SK-N-SH (cell line): ENCODE measurements around the gene FADS1. TPM values are rescaled to one million over a fixed set of nuclear protein-coding genes. Genes with fewer than 3 reads are reported as not detected.

Experiments used
- CTCF ChIA-PET: fragments of 300-600, 350-600 bp; formaldehyde crosslinking; extraction: SDS; loops from one replicate; lab custom pipeline; 2021; lab: Yijun Ruan, JAX
- POLR2A ChIA-PET: fragments of 350-600 bp; sonication (Branson Sonifier 250); formaldehyde crosslinking; extraction: SDS; loops from one replicate; lab custom pipeline; 2020; ENCODE audit warnings: antibody characterized with exemption, inconsistent platforms; lab: Yijun Ruan, JAX
- DNase-seq: peaks from one replicate; pipeline ENCODE4 v3.0.0; 2012
- H2AFZ ChIP-seq: fragments of 200-600 bp; sonication (generic); 2 replicates; pipeline ENCODE4 v1.8.1; 2016; ENCODE audit warnings: antibody characterized with exemption, mild to moderate bottlenecking, low read depth
- H3F3A ChIP-seq: fragments of 200-600 bp; sonication (generic); replicated peaks from 2 replicates; pipeline ENCODE3; 2016; ENCODE audit warnings: antibody characterized with exemption, mild to moderate bottlenecking; ENCODE audit not compliant: insufficient read depth
- H3K27ac ChIP-seq, 2 experiments: fragments of 200-500 bp in 1 of 2; fragments of 200-600 bp in 1 of 2; sonication (Bioruptor generic) in 1 of 2; sonication (generic), shearing (Covaris generic) in 1 of 2; 2 replicates each; pipeline versions ENCODE4 v1.5.1 to v1.6.1; 2014 to 2016; ENCODE audit warnings: low read depth in 2 of 2, inconsistent platforms in 1 of 2, low read length in 1 of 2, mild to moderate bottlenecking in 1 of 2, mixed read lengths in 1 of 2
- H3K27me3 ChIP-seq: fragments of 200-600 bp; sonication (generic), shearing (Covaris generic); 2 replicates; pipeline ENCODE4 v1.6.1; 2016; ENCODE audit warnings: mixed run types; ENCODE audit not compliant: insufficient read depth
- H3K36me3 ChIP-seq, 2 experiments: fragments of 200-500 bp in 1 of 2; fragments of 200-600 bp in 1 of 2; sonication (Bioruptor generic) in 1 of 2; sonication (generic) in 1 of 2; replicated peaks in 1 of 2; 2 replicates each; pipeline versions ENCODE3 to v1.5.1; 2014 to 2016; ENCODE audit warnings: low read length in 1 of 2, mild to moderate bottlenecking in 1 of 2; ENCODE audit not compliant: insufficient read depth in 2 of 2, control insufficient read depth in 1 of 2
- H3K4me1 ChIP-seq, 2 experiments: fragments of 200-500 bp in 1 of 2; fragments of 200-600 bp in 1 of 2; sonication (Bioruptor generic) in 1 of 2; sonication (generic), shearing (Covaris generic) in 1 of 2; 2 replicates each; pipeline versions ENCODE4 v1.5.1 to v1.6.1; 2014 to 2016; ENCODE audit warnings: low read depth in 1 of 2, low read length in 1 of 2, mixed run types in 1 of 2; ENCODE audit not compliant: insufficient read depth in 2 of 2, control insufficient read depth in 1 of 2
- H3K4me2 ChIP-seq: fragments of 200-600 bp; sonication (generic), shearing (Covaris generic); 2 replicates; pipeline ENCODE4 v1.6.1; 2017; ENCODE audit warnings: mixed run types
- H3K4me3 ChIP-seq, 2 experiments: fragments of 200-500 bp in 1 of 2; fragments of 200-600 bp in 1 of 2; sonication (Bioruptor generic) in 1 of 2; sonication (generic), shearing (Covaris generic) in 1 of 2; 2 replicates each; pipeline versions ENCODE4 v1.5.1 to v1.8.1; 2014 to 2016; ENCODE audit warnings: low read depth in 2 of 2, inconsistent platforms in 1 of 2, low read length in 1 of 2, mild to moderate bottlenecking in 1 of 2, mixed read lengths in 1 of 2, moderate library complexity in 1 of 2
- H3K79me2 ChIP-seq: fragments of 200-600 bp; sonication (generic); 2 replicates; pipeline ENCODE4 v1.8.1; 2017; ENCODE audit warnings: mild to moderate bottlenecking; ENCODE audit not compliant: insufficient read depth
- H3K9ac ChIP-seq: fragments of 200-600 bp; sonication (generic); 2 replicates; pipeline ENCODE4 v1.6.1; 2017; ENCODE audit warnings: mixed run types
- H3K9me2 ChIP-seq: fragments of 200-600 bp; sonication (generic); 2 replicates; pipeline ENCODE4 v1.6.1; 2017; ENCODE audit warnings: mixed run types
- H3K9me3 ChIP-seq: fragments of 200-600 bp; sonication (generic); 2 replicates; pipeline ENCODE4 v1.6.1; 2017; ENCODE audit warnings: mixed run types, mild to moderate bottlenecking, moderate library complexity
- H4K20me1 ChIP-seq: fragments of 200-600 bp; sonication (generic); 2 replicates; pipeline ENCODE4 v1.6.1; 2017; ENCODE audit warnings: mild to moderate bottlenecking, mixed run types; ENCODE audit not compliant: insufficient read depth
- CTCF ChIP-seq: fragments of 200-600 bp; sonication (generic); IDR thresholded peaks from 2 replicates; pipeline ENCODE4 v1.6.1; 2017; ENCODE audit warnings: antibody characterized with exemption, mild to moderate bottlenecking, moderate library complexity
- GATA2 ChIP-seq: sonication (generic); formaldehyde crosslinking; IDR thresholded peaks from 2 replicates; pipeline ENCODE4 v1.5.0; 2020; ENCODE audit warnings: mild to moderate bottlenecking, missing genetic modification reagents
- JUND ChIP-seq: IDR thresholded peaks from 2 replicates; pipeline ENCODE4 v1.4.0; 2012
- MXI1 ChIP-seq: IDR thresholded peaks from 2 replicates; pipeline ENCODE4 v1.6.1; 2012; ENCODE audit warnings: mild to moderate bottlenecking, low read depth, low read length, improper control_type of control experiment
- NRF1 ChIP-seq: IDR thresholded peaks from 2 replicates; pipeline ENCODE4 v1.6.1; 2012; ENCODE audit warnings: low read depth, mild to moderate bottlenecking, low read length
- POLR2AphosphoS5 ChIP-seq: IDR thresholded peaks from 2 replicates; pipeline ENCODE4 v1.6.1; 2012; ENCODE audit warnings: low read depth, low read length
- RAD21 ChIP-seq: IDR thresholded peaks from 2 replicates; pipeline ENCODE4 v1.6.1; 2012; ENCODE audit warnings: mild to moderate bottlenecking, low read length
- RCOR1 ChIP-seq: fragments of 150-350 bp; IDR thresholded peaks from 2 replicates; pipeline ENCODE4 v1.6.1; 2017; ENCODE audit warnings: antibody characterized with exemption, low read length
- REST ChIP-seq: IDR thresholded peaks from 2 replicates; pipeline ENCODE4 v1.6.1; 2012; ENCODE audit warnings: mild to moderate bottlenecking, low read depth, low read length, moderate library complexity
- RFX5 ChIP-seq: IDR thresholded peaks from 2 replicates; pipeline ENCODE4 v1.6.1; 2012; ENCODE audit warnings: mild to moderate bottlenecking, improper control_type of control experiment, low read length
- SMC3 ChIP-seq: IDR thresholded peaks from 2 replicates; pipeline ENCODE4 v1.6.1; 2012; ENCODE audit warnings: low read depth, low read length, improper control_type of control experiment
- TCF12 ChIP-seq: IDR thresholded peaks from 2 replicates; pipeline ENCODE4 v1.4.0; 2012
- YY1 ChIP-seq: IDR thresholded peaks from 2 replicates; pipeline ENCODE4 v1.4.0; 2012; ENCODE audit warnings: low read depth, mild to moderate bottlenecking
- WGBS: methylation state at CpG from one replicate; pipeline ENCODE4 v1.1.6; 2017; ENCODE audit warnings: low lambda C conversion rate; 5-methylcytosine and 5-hydroxymethylcytosine counted together
- polyA plus RNA-seq, 3 experiments: library from polyadenylated mRNA; depleted of rRNA; stranded (reverse); fragments of >200 nt; gene quantifications; 2 replicates each; pipeline ENCODE4 v1.2.3, GENCODE V29; 2012
- TF ChIP-seq, protein P1 (sequence below): IDR thresholded peaks from 2 replicates; pipeline ENCODE4 v1.4.0; 2012; ENCODE audit warnings: low read depth, borderline replicate concordance

FADS1 gene
- polyA plus RNA-seq, 1 of the 3 experiments (the other 2 are of a cell fraction) = 20.6 TPM

GRCh38 chr11:61844909-61845565 lies 28.2 kb upstream of the FADS1 start:
- WGBS = 92% methylated on average over 16 of the region's 16 CpGs
- no peak overlapping the region for H3K4me3 ChIP-seq
- peaks cover 14 to 54% of the 10 kb centered on the region in 2 experiments for H3K36me3 ChIP-seq
- POLR2A ChIA-PET = no interaction called here
- CTCF ChIA-PET = interaction anchor here (0.7 to 1.2 kb wide), 2 partner anchors 25 to 48 kb away, joined by 3 read pairs; no protein-coding TSS in a partner anchor
- no peaks in the 10 kb centered on the region for H3K27me3 ChIP-seq
- H3K4me2 ChIP-seq = no peak overlapping the region
- no peak for TF ChIP-seq YY1
- no peak for TF ChIP-seq CTCF
- TF ChIP-seq RCOR1 = no peak
- TF ChIP-seq, protein P1, sequence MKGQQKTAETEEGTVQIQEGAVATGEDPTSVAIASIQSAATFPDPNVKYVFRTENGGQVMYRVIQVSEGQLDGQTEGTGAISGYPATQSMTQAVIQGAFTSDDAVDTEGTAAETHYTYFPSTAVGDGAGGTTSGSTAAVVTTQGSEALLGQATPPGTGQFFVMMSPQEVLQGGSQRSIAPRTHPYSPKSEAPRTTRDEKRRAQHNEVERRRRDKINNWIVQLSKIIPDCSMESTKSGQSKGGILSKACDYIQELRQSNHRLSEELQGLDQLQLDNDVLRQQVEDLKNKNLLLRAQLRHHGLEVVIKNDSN = no peak
- no peak for TF ChIP-seq SMC3
- no peak for TF ChIP-seq GATA2 (CRISPR knock-in tag)
- TF ChIP-seq RAD21 = no peak
- TF ChIP-seq TCF12 = no peak
- TF ChIP-seq RFX5 = no peak
- TF ChIP-seq NRF1 = no peak
- no peak for TF ChIP-seq REST
- no peak for TF ChIP-seq POLR2AphosphoS5
- no peaks in the 10 kb centered on the region for H3F3A ChIP-seq
- DNase-seq = peak; percentile 36
- H4K20me1 ChIP-seq = no peaks in the 10 kb centered on the region
- no peaks in the 10 kb centered on the region for H3K9me3 ChIP-seq
- H3K9ac ChIP-seq = no peak overlapping the region
- no peaks in the 10 kb centered on the region for H3K79me2 ChIP-seq
- no peaks in the 10 kb centered on the region for H3K4me1 ChIP-seq
- H2AFZ ChIP-seq = no peak overlapping the region
- H3K27ac ChIP-seq = no peak overlapping the region
- H3K9me2 ChIP-seq = no peaks in the 10 kb centered on the region

- no CpG with 5 or more reads among the region's 7 CpGs for WGBS
- H3K79me2 ChIP-seq = no peaks in the 10 kb centered on the region
- POLR2A ChIA-PET = no interaction called here
Observed at GRCh38 chr11:61842528-61842820, 25.7 kb upstream of the FADS1 start.

More at GRCh38 chr11:61842528-61842820, 25.7 kb upstream of the FADS1 start:
- CTCF ChIA-PET = no interaction called here
- H3K9me2 ChIP-seq = no peaks in the 10 kb centered on the region
- no peaks in the 10 kb centered on the region for H3K4me1 ChIP-seq
- no peak overlapping the region for H2AFZ ChIP-seq
- H3K9me3 ChIP-seq = no peaks in the 10 kb centered on the region
- no peak overlapping the region for H3K9ac ChIP-seq
- peaks cover 13 to 58% of the 10 kb centered on the region in 2 experiments for H3K36me3 ChIP-seq
- TF ChIP-seq GATA2 (CRISPR knock-in tag) (no peak), MXI1 (no peak), JUND (no peak)
- H4K20me1 ChIP-seq = no peaks in the 10 kb centered on the region
- DNase-seq = no peak
- no peak overlapping the region for H3K4me2 ChIP-seq
- no peak overlapping the region for H3K4me3 ChIP-seq
- H3K27me3 ChIP-seq = no peaks in the 10 kb centered on the region
- H3K27ac ChIP-seq = no peak overlapping the region
- H3F3A ChIP-seq = no peaks in the 10 kb centered on the region
